Psoas muscle (tissue), 8 donors: ENCODE data around the gene CLIP2. TPM values are rescaled to one million over a fixed set of nuclear protein-coding genes. Genes with fewer than 3 reads are reported as not detected.
A peak's percentile ranks its signal among the peaks of the same experiment; 100 is the strongest.

Experiments
- ATAC-seq, 4 donors: fragments of 200-7000 bp; cut with Tn5 transposase; one replicate each; pipeline ENCODE4 v1.9.1; 2020; ENCODE audit warnings: moderate library complexity in 3 of 4, mild to moderate bottlenecking in 2 of 4
- DNase-seq, 2 donors: peaks; one replicate each; pipeline ENCODE4 v3.0.0-alpha.2; 2020
- H3K27ac ChIP-seq: fragments of 200-600 bp; one replicate; pipeline ENCODE4 v1.8.0; 2022
- H3K27me3 ChIP-seq, 3 donors: fragments of 200-600 bp in 1 of 3; one replicate each; pipeline versions ENCODE4 v1.6.1 to v1.8.0; 2013 to 2022; ENCODE audit warnings: low read length in 2 of 3, mild to moderate bottlenecking in 2 of 3, moderate library complexity in 1 of 3; ENCODE audit not compliant: insufficient read depth in 3 of 3
- H3K36me3 ChIP-seq, 2 donors: fragments of 200-600 bp in 1 of 2; one replicate each; pipeline versions ENCODE4 v1.6.1 to v1.8.0; 2013 to 2022; ENCODE audit warnings: low read depth in 1 of 2, mild to moderate bottlenecking in 1 of 2, moderate library complexity in 1 of 2; ENCODE audit not compliant: insufficient read depth in 1 of 2
- H3K4me1 ChIP-seq: fragments of 200-600 bp; one replicate; pipeline ENCODE4 v1.8.0; 2022
- H3K4me3 ChIP-seq: fragments of 200-600 bp; one replicate; pipeline ENCODE4 v1.8.0; 2022; ENCODE audit warnings: mild to moderate bottlenecking
- H3K9me3 ChIP-seq: fragments of 200-600 bp; one replicate; pipeline ENCODE4 v1.8.0; 2022
- CTCF ChIP-seq: fragments of 200-600 bp; IDR thresholded peaks from one replicate; pipeline ENCODE4 v1.8.0; 2022; ENCODE audit warnings: antibody characterized with exemption
- WGBS, 3 donors: extraction: QIAGEN DNeasy Blood & Tissue Kit; methylation state at CpG; one replicate each; pipeline versions ENCODE4 v1.1.6 to v1.1.7; 2013; 5-methylcytosine and 5-hydroxymethylcytosine counted together
- intact Hi-C, 2 donors: fragments of 100-400 bp; cut with DNase I; formaldehyde crosslinking; loops; one replicate each; pipeline versions ENCODE4 v1.11.0 to v1.14.2; 2022
- long read RNA-seq, 2 donors: library from polyadenylated mRNA; unstranded; transcript quantifications; one replicate each; pipeline ENCODE4 v2.0.0, GENCODE V29; 2021
- polyA plus RNA-seq, 3 donors: library from polyadenylated mRNA; stranded (reverse); fragments of 200-250 nt; gene quantifications; one replicate each; pipeline ENCODE4 v1.2.3, GENCODE V29; 2013
- total RNA-seq, 4 donors: library from RNA; stranded (reverse); fragmentation: NEBNext Ultra II Directional in 2 of 4; extraction: Animal tissue kit (Norgen Biotek cat#: 25700) in 2 of 4; gene quantifications; one replicate each; pipeline versions ENCODE4 v1.2.1 to v1.2.4, GENCODE V29; 2021 to 2023
- donor health status: healthy with polysubstance abuse.
- donor health status: DM: no; HTN: no; CAD: no; lungs with moderate emphysema.
- donor health status: Bipolar disorder and iron deficiency.
- donor health status: healthy.
- donor health status: DM: yes; HTN: yes; CAD: no.
- donor health status: DM: no; HTN: no; CAD: no.
- donor health status: DM: no; HTN: no; CAD: no.
- donor health status: DM: yes; HTN: yes; CAD: no.

The CLIP2 gene
- 1 to 10 TPM; 2.2 to 4.3 (median 3.3) TPM for total RNA-seq
- 1 to 10 TPM; 1.5 to 1.8 (median 1.6) TPM for polyA plus RNA-seq
- long read RNA-seq, donor 1, full-length matches to known transcripts = 3 of 4 reads
- long read RNA-seq, donor 1, partial matches to known transcripts = 1 of 4 reads
- long read RNA-seq, donor 1, other reads (novel, unspliced or antisense) = 0 of 4 reads
- long read RNA-seq, donor 2, full-length matches to known transcripts = 3 of 5 reads
- long read RNA-seq, donor 2, partial matches to known transcripts = 1 of 5 reads
- long read RNA-seq, donor 2, other reads (novel, unspliced or antisense) = 1 of 5 reads

- intact Hi-C loops = loop anchor here in 1 of 2 donors (2.0 kb wide), 1 partner anchor 18 kb away; no protein-coding TSS in a partner anchor
- 0 to 2% (median 1%) methylated on average over 21 to 66 of the region's 67 CpGs for WGBS, 3 donors
- Histone ChIP-seq H3K4me3 (peak within 1 kb of the TSS; percentile 70), H3K27me3 (peaks cover 0 to 4% (median 2%) of the 10 kb centered on the region in 3 donors), H3K36me3 (no peaks in the 10 kb centered on the region), H3K9me3 (no peaks in the 10 kb centered on the region), H3K4me1 (peaks cover 4% of the 10 kb centered on the region), H3K27ac (no peak within 1 kb of the TSS)
- ATAC-seq = peak; percentile 87 to 91 (median 90)
- TF ChIP-seq CTCF = no peak
- peak; percentile 85 to 87 for DNase-seq
Observed at GRCh38 chr7:74289018-74289658, at the start of gene CLIP2. CLIP2 (plus strand) TSS chr7:74289407; CDS start chr7:74317547, 28,140 bp downstream.

- no peak for TF ChIP-seq CTCF
- ATAC-seq (peak in 3 of 4 donors; percentile 37 to 57 (median 49)), DNase-seq (no peak)
- H3K9me3 ChIP-seq = no peaks in the 10 kb centered on the region
- peaks cover 0 to 94% of the 10 kb centered on the region in 2 donors for H3K36me3 ChIP-seq
- H3K27ac ChIP-seq = no peak overlapping the region
- no peaks in the 10 kb centered on the region for H3K4me1 ChIP-seq
- no peaks in the 10 kb centered on the region for H3K27me3 ChIP-seq
- 61 to 89% (median 72%) methylated on average over 4 of the region's 4 CpGs for WGBS, 3 donors
- intact Hi-C loops = no loop called here
- no peak overlapping the region for H3K4me3 ChIP-seq
Observed at GRCh38 chr7:74240482-74240881, 48.7 kb upstream of the CLIP2 start.

GRCh38 chr7:74242122-74242443 is 47.1 kb upstream of the CLIP2 start:
- H3K9me3 ChIP-seq = no peaks in the 10 kb centered on the region
- no peaks in the 10 kb centered on the region for H3K4me1 ChIP-seq
- WGBS, 3 donors = 82 to 92% (median 88%) methylated on average over 6 of the region's 6 CpGs
- H3K4me3 ChIP-seq = no peak overlapping the region
- intact Hi-C loops = no loop called here
- no peak for DNase-seq
- peaks cover 3 to 94% of the 10 kb centered on the region in 2 donors for H3K36me3 ChIP-seq
- H3K27me3 ChIP-seq = no peaks in the 10 kb centered on the region
- no peak overlapping the region for H3K27ac ChIP-seq
- no peak for ATAC-seq
- no peak for TF ChIP-seq CTCF

GRCh38 chr7:74246497-74246896 is 42.7 kb upstream of the CLIP2 start:
- Histone ChIP-seq H3K36me3 (peaks cover 8 to 93% of the 10 kb centered on the region in 2 donors), H3K9me3 (no peaks in the 10 kb centered on the region), H3K4me1 (no peaks in the 10 kb centered on the region), H3K4me3 (no peak overlapping the region), H3K27me3 (no peaks in the 10 kb centered on the region), H3K27ac (no peak overlapping the region)
- 72 to 89% (median 82%) methylated on average over 4 of the region's 4 CpGs for WGBS, 3 donors
- no peak for TF ChIP-seq CTCF
- DNase-seq (no peak), ATAC-seq (no peak)
- intact Hi-C loops = no loop called here
